Limb (tissue), 2 donors: Measurements from ENCODE around the gene PCP4.

Experiments
- DNase-seq, 2 donors: peaks; one replicate each; pipeline ENCODE4 v3.0.0-alpha.2; 2016; ENCODE audit errors: extremely low spot score in 2 of 2

Gene PCP4

GRCh38 chr21:39971956-39972355 is 104.7 kb downstream of the PCP4 start:
- DNase-seq: no peak

- DNase-seq: no peak
Measured at GRCh38 chr21:39972471-39972870, 105.2 kb downstream of the PCP4 start.

- no peak for DNase-seq
Measured at GRCh38 chr21:39972976-39973770, 105.9 kb downstream of the PCP4 start.

- no peak for DNase-seq
Measured at GRCh38 chr21:39976800-39977199, 109.6 kb downstream of the PCP4 start.
